Esophagus muscularis mucosa (tissue), 4 donors: ENCODE measurements around the gene SMIM14. TPM values are rescaled to one million over a fixed set of nuclear protein-coding genes. Genes with fewer than 3 reads are reported as not detected.

Source experiments
- DNase-seq: peaks from one replicate; pipeline ENCODE4 v3.0.0-alpha.2; 2017; ENCODE audit errors: extremely low spot score
- H3K27ac ChIP-seq, 4 donors: fragments of 200-600 bp; sonication (generic); replicated peaks in 1 of 4; 1 replicate in 3 of 4; 2 replicates in 1 of 4; pipeline ENCODE4 v1.5.1; 2016 to 2019; ENCODE audit warnings: mild to moderate bottlenecking in 1 of 4
- H3K27me3 ChIP-seq, 4 donors: fragments of 200-600 bp; sonication (generic); one replicate each; pipeline versions ENCODE4 v1.5.1 to v1.6.0; 2016 to 2019
- H3K36me3 ChIP-seq, 4 donors: fragments of 200-600 bp; sonication (generic); one replicate each; pipeline ENCODE4 v1.5.1; 2016 to 2019
- H3K4me1 ChIP-seq, 4 donors: fragments of 200-600 bp; sonication (generic); one replicate each; pipeline ENCODE4 v1.5.1; 2016 to 2019
- H3K4me3 ChIP-seq, 4 donors: fragments of 200-600 bp; sonication (generic); 1 replicate in 2 of 4; 2 replicates in 2 of 4; pipeline ENCODE4 v1.5.1; 2016 to 2019; ENCODE audit warnings: mild to moderate bottlenecking in 4 of 4, moderate library complexity in 1 of 4
- H3K9me3 ChIP-seq, 4 donors: fragments of 200-600 bp; sonication (generic); 1 replicate in 3 of 4; 2 replicates in 1 of 4; pipeline ENCODE4 v1.5.1; 2016 to 2019
- CTCF ChIP-seq, 3 experiments: fragments of 200-600 bp in 2 of 3; fragments of 450-650 bp in 1 of 3; sonication (generic) in 2 of 3; IDR thresholded peaks; one replicate each; pipeline ENCODE4 v1.5.1; 2017 to 2019; ENCODE audit warnings: antibody characterized with exemption in 3 of 3, mild to moderate bottlenecking in 2 of 3, moderate library complexity in 1 of 3
- EP300 ChIP-seq: sonication (generic); formaldehyde crosslinking; IDR thresholded peaks from one replicate; pipeline ENCODE4 v1.6.1; 2017; ENCODE audit warnings: antibody characterized with exemption
- POLR2A ChIP-seq: fragments of 450-650 bp; IDR thresholded peaks from one replicate; pipeline ENCODE4 v1.6.1; 2017; ENCODE audit warnings: antibody characterized with exemption, moderate library complexity, mild to moderate bottlenecking, low read depth
- POLR2AphosphoS5 ChIP-seq, 2 donors: sonication (generic); formaldehyde crosslinking; IDR thresholded peaks; one replicate each; pipeline ENCODE4 v1.6.1; 2017; ENCODE audit warnings: antibody characterized with exemption in 2 of 2
- WGBS: methylation state at CpG from one replicate; pipeline ENCODE4 v1.1.5; 2018; 5-methylcytosine and 5-hydroxymethylcytosine counted together
- intact Hi-C: fragments of 100-400 bp; cut with DNase I; formaldehyde crosslinking; loops from one replicate; pipeline ENCODE4 v1.15.1; 2023
- total RNA-seq, 4 donors: library from RNA; depleted of rRNA; stranded (reverse); fragments of >200 nt; gene quantifications; one replicate each; pipeline versions ENCODE4 v1.1.0 to v1.2.1, GENCODE V29; 2016

The SMIM14 gene
- total RNA-seq, 4 donors from 2014 or later, result 27.3 to 39.0 (median 29.6) TPM

GRCh38 chr4:39609454-39609931, 29.2 kb downstream of the SMIM14 start:
- TF ChIP-seq EP300, result no peak
- no peak for TF ChIP-seq CTCF (IDR thresholded peaks at IDR 0.05)
- TF ChIP-seq POLR2AphosphoS5 (IDR thresholded peaks at IDR 0.05), result no peak
- no peak for TF ChIP-seq POLR2A
- no peaks in the 10 kb centered on the region for H3K27me3 ChIP-seq
- peaks cover 7 to 24% (median 20%) of the 10 kb centered on the region in 4 donors for H3K4me1 ChIP-seq
- intact Hi-C loops, result no loop called here
- no peak for DNase-seq
- H3K4me3 ChIP-seq, result no peak overlapping the region
- no peak overlapping the region for H3K27ac ChIP-seq
- H3K36me3 ChIP-seq, result peaks cover 3 to 44% (median 20%) of the 10 kb centered on the region in 4 donors
- no peaks in the 10 kb centered on the region for H3K9me3 ChIP-seq
- 76% methylated on average over 6 of the region's 6 CpGs for WGBS

- Histone ChIP-seq H3K9me3 (no peaks in the 10 kb centered on the region), H3K4me3 (no peak overlapping the region), H3K4me1 (peaks cover 5 to 14% (median 10%) of the 10 kb centered on the region in 4 donors), H3K27me3 (no peaks in the 10 kb centered on the region), H3K36me3 (peaks cover 11 to 55% (median 31%) of the 10 kb centered on the region in 4 donors), H3K27ac (no peak overlapping the region)
- no peak for DNase-seq
- intact Hi-C loops, result no loop called here
- TF ChIP-seq EP300, result no peak
- TF ChIP-seq POLR2AphosphoS5 (IDR thresholded peaks at IDR 0.05), result no peak
- TF ChIP-seq POLR2A, result no peak
- TF ChIP-seq CTCF (IDR thresholded peaks at IDR 0.05), result no peak
Measured at GRCh38 chr4:39608451-39608850, 30.2 kb downstream of the SMIM14 start.

- 99% methylated on average over 2 of the region's 2 CpGs for whole genome bisulfite sequencing
- intact Hi-C loops, result no loop called here
- Histone ChIP-seq H3K27ac (no peak overlapping the region), H3K36me3 (peaks cover 14 to 72% (median 45%) of the 10 kb centered on the region in 4 donors), H3K9me3 (no peaks in the 10 kb centered on the region), H3K27me3 (no peaks in the 10 kb centered on the region), H3K4me1 (no peaks in the 10 kb centered on the region), H3K4me3 (no peak overlapping the region)
- no peak for DNase-seq
- TF ChIP-seq EP300 (no peak), POLR2A (no peak), CTCF (IDR thresholded peaks at IDR 0.05) (no peak), POLR2AphosphoS5 (IDR thresholded peaks at IDR 0.05) (no peak)
Measured at GRCh38 chr4:39606747-39607146, 31.9 kb downstream of the SMIM14 start.

- intact Hi-C loops, result no loop called here
- WGBS, result 82% methylated on average over 3 of the region's 3 CpGs
- Histone ChIP-seq H3K4me1 (peaks cover 0 to 4% (median 0%) of the 10 kb centered on the region in 4 donors), H3K27ac (no peak overlapping the region), H3K27me3 (no peaks in the 10 kb centered on the region), H3K9me3 (no peaks in the 10 kb centered on the region), H3K36me3 (peaks cover 9 to 37% (median 34%) of the 10 kb centered on the region in 4 donors), H3K4me3 (no peak overlapping the region)
- TF ChIP-seq POLR2A, result no peak
- no peak for TF ChIP-seq CTCF (IDR thresholded peaks at IDR 0.05)
- no peak for TF ChIP-seq EP300
- TF ChIP-seq POLR2AphosphoS5 (IDR thresholded peaks at IDR 0.05), result no peak
- no peak for DNase-seq
Measured at GRCh38 chr4:39597695-39598381, 40.8 kb downstream of the SMIM14 start.
